ENCODE results near the gene D2HGDH.
A peak's percentile ranks its signal among the peaks of the same experiment; 100 is the strongest.

GRCh38 chr2:241724259-241724974, 10.0 kb upstream of the D2HGDH start:
- TF ChIP-seq, protein P1, sequence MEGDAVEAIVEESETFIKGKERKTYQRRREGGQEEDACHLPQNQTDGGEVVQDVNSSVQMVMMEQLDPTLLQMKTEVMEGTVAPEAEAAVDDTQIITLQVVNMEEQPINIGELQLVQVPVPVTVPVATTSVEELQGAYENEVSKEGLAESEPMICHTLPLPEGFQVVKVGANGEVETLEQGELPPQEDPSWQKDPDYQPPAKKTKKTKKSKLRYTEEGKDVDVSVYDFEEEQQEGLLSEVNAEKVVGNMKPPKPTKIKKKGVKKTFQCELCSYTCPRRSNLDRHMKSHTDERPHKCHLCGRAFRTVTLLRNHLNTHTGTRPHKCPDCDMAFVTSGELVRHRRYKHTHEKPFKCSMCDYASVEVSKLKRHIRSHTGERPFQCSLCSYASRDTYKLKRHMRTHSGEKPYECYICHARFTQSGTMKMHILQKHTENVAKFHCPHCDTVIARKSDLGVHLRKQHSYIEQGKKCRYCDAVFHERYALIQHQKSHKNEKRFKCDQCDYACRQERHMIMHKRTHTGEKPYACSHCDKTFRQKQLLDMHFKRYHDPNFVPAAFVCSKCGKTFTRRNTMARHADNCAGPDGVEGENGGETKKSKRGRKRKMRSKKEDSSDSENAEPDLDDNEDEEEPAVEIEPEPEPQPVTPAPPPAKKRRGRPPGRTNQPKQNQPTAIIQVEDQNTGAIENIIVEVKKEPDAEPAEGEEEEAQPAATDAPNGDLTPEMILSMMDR (IDR thresholded peaks at IDR 0.05): peak in 2 of 4 experiments; percentile 18 to 40
- TF ChIP-seq POLR2AphosphoS5 (IDR thresholded peaks at IDR 0.05) (no peak), POLR2A (IDR thresholded peaks at IDR 0.05) (no peak)

Measured in prostate gland (tissue), 2 donors.